Measurements from ENCODE around the gene LKAAEAR1.

DNA sequence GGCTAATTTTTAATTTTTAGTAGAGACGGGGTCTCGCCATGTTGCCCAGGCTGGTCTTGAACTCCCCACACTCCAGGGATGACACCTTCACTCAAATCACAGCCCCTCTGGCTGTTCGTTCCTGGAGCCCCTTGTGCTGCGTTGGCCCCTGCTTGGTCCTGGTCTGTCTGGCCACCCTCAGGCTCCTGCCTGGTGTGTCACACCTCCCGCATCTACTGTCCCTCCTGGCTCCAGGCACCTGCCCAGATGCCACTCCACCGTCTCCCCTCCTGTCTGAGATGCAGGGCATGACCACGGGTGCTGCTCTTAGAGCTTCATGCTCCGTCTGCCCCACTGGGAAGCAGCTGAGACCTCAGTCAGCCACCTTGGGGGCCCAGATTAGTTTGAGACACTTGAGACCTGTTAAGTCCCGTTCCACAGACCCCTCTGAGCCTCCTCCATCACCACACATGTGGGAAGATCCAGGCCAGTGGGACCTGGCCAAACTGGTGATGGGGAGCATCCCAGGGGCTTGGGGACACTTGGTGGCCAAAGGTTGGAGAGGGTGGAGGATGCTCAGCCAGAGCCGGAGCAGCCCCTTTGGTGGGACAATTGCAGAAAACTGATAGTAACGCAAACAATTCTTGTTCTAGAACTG is 45.1 kb upstream of the LKAAEAR1 start:
- TF ChIP-seq, protein P1, sequence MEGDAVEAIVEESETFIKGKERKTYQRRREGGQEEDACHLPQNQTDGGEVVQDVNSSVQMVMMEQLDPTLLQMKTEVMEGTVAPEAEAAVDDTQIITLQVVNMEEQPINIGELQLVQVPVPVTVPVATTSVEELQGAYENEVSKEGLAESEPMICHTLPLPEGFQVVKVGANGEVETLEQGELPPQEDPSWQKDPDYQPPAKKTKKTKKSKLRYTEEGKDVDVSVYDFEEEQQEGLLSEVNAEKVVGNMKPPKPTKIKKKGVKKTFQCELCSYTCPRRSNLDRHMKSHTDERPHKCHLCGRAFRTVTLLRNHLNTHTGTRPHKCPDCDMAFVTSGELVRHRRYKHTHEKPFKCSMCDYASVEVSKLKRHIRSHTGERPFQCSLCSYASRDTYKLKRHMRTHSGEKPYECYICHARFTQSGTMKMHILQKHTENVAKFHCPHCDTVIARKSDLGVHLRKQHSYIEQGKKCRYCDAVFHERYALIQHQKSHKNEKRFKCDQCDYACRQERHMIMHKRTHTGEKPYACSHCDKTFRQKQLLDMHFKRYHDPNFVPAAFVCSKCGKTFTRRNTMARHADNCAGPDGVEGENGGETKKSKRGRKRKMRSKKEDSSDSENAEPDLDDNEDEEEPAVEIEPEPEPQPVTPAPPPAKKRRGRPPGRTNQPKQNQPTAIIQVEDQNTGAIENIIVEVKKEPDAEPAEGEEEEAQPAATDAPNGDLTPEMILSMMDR (IDR thresholded peaks at IDR 0.05), result no peak
- TF ChIP-seq EP300 (IDR thresholded peaks at IDR 0.05) (no peak), POLR2A (IDR thresholded peaks at IDR 0.05) (no peak)
